T-cell (primary cell): ENCODE results near the gene MIA. TPM values are rescaled to one million over a fixed set of nuclear protein-coding genes. Genes with fewer than 3 reads are reported as not detected.
"Not testable (repeated sequence)": the region's sequence is repeated elsewhere in the genome, so short reads cannot be mapped to it uniquely, and the experiment has no call there.

ENCODE experiments used
- ATAC-seq, 4 experiments: fragments of 200-7000 bp in 3 of 4; fragments of 150-1000 bp in 1 of 4; cut with Tn5 transposase; replicated peaks in 1 of 4; 1 replicate in 3 of 4; 2 replicates in 1 of 4; pipeline ENCODE4 v1.10.0; 2021; ENCODE audit warnings: moderate library complexity in 3 of 4, mild to moderate bottlenecking in 2 of 4, moderate number of reproducible peaks in 1 of 4
- CTCF ChIA-PET, 2 donors: fragments of 300-600 bp; sonication (Branson Sonifier 250); formaldehyde crosslinking; loops; one replicate each; lab custom pipeline; 2022; ENCODE audit warnings: antibody characterized with exemption in 2 of 2; lab: Charles Lee
- POLR2A ChIA-PET, 2 donors: fragments of 300-600 bp; sonication (Branson Sonifier 250); formaldehyde crosslinking; loops; one replicate each; lab custom pipeline; 2022; ENCODE audit warnings: antibody characterized with exemption in 2 of 2; lab: Charles Lee
- DNase-seq, 35 experiments: peaks; one replicate each; pipeline versions ENCODE4 v3.0.0 to v3.0.0-alpha.2; 2013 to 2023
- H3K27ac ChIP-seq: one replicate; pipeline ENCODE4 v1.5.1; 2013; ENCODE audit warnings: low read length
- H3K27me3 ChIP-seq, 2 experiments: replicated peaks in 1 of 2; 1 replicate in 1 of 2; 2 replicates in 1 of 2; pipeline versions ENCODE4 v1.6.1 to v1.7.0; 2013; ENCODE audit warnings: low read length in 1 of 2, mixed read lengths in 1 of 2; ENCODE audit not compliant: control insufficient read depth in 2 of 2, insufficient read depth in 2 of 2; ENCODE audit errors: extremely low read depth in 1 of 2
- H3K36me3 ChIP-seq, 2 donors: 1 replicate in 1 of 2; 2 replicates in 1 of 2; pipeline versions ENCODE4 v1.6.1 to v1.7.0; 2013; ENCODE audit warnings: low read length in 1 of 2; ENCODE audit not compliant: control insufficient read depth in 2 of 2, insufficient read depth in 1 of 2; ENCODE audit errors: extremely low read depth in 1 of 2
- H3K4me1 ChIP-seq, 2 experiments: 1 replicate in 1 of 2; 2 replicates in 1 of 2; pipeline versions ENCODE4 v1.6.1 to v1.7.0; 2013; ENCODE audit warnings: low read length in 2 of 2, mixed read lengths in 1 of 2; ENCODE audit not compliant: insufficient read depth in 2 of 2, control insufficient read depth in 1 of 2; ENCODE audit errors: extremely low read depth in 1 of 2
- H3K4me3 ChIP-seq, 2 donors: 1 replicate in 1 of 2; 2 replicates in 1 of 2; pipeline versions ENCODE4 v1.5.1 to v1.7.0; 2013; ENCODE audit warnings: mild to moderate bottlenecking in 2 of 2, low read length in 1 of 2, moderate library complexity in 1 of 2; ENCODE audit not compliant: control insufficient read depth in 1 of 2; ENCODE audit errors: extremely low read depth in 1 of 2
- H3K9me3 ChIP-seq: 2 replicates; pipeline ENCODE4 v1.7.0; 2013
- H3K27ac Mint-ChIP-seq, 2 donors: one replicate each; pipeline ENCODE4 v1.8.0; 2020 to 2021; ENCODE audit warnings: mild to moderate bottlenecking in 2 of 2, mixed read lengths in 2 of 2
- H3K27me3 Mint-ChIP-seq, 2 donors: one replicate each; pipeline ENCODE4 v1.8.0; 2021 to 2022; ENCODE audit warnings: mixed read lengths in 2 of 2
- H3K36me3 Mint-ChIP-seq: one replicate; pipeline ENCODE4 v1.8.0; 2021; ENCODE audit warnings: mixed read lengths
- H3K4me1 Mint-ChIP-seq, 3 donors: one replicate each; pipeline ENCODE4 v1.8.0; 2020 to 2022; ENCODE audit warnings: mixed read lengths in 3 of 3, mild to moderate bottlenecking in 1 of 3
- H3K4me3 Mint-ChIP-seq, 3 donors: one replicate each; pipeline ENCODE4 v1.8.0; 2020 to 2022; ENCODE audit warnings: mild to moderate bottlenecking in 3 of 3, mixed read lengths in 3 of 3, moderate library complexity in 3 of 3
- H3K9me3 Mint-ChIP-seq, 3 donors: one replicate each; pipeline ENCODE4 v1.8.0; 2020 to 2022; ENCODE audit warnings: mixed read lengths in 3 of 3
- WGBS: methylation state at CpG from one replicate; pipeline ENCODE4 v1.1.5; 2013; ENCODE audit warnings: missing lambda C conversion rate; ENCODE audit not compliant: insufficient coverage; 5-methylcytosine and 5-hydroxymethylcytosine counted together
- total RNA-seq, 35 experiments: library from RNA in 6 of 35; stranded (reverse) in 6 of 35; fragments of 120-200 nt in 1 of 35; gene quantifications; one replicate each; pipeline versions ENCODE4 v1.2.1 to v1.2.4 and lab custom pipeline; 2013 to 2026

The MIA gene
- total RNA-seq (1 to 10 TPM in 4 of 5 donors, not detected in 1; 1.5 to 5.2 (median 4.1) TPM), total RNA-seq (lab: John Stamatoyannopoulos, UW) (0 to 0.55 (median 0.11) reads per million in 29 experiments)
- total RNA-seq (2013), result not detected

- ATAC-seq, result no peak
- no peak within 1 kb of the TSS for H3K27ac ChIP-seq
- H3K27ac Mint-ChIP-seq, result peak within 1 kb of the TSS; percentile 28 to 74
- H3K36me3 ChIP-seq, result peaks cover 0 to 3% of the 10 kb centered on the region in 2 donors
- H3K4me1 Mint-ChIP-seq, result peaks cover 32 to 39% (median 39%) of the 10 kb centered on the region in 3 donors
- POLR2A ChIA-PET, result no interaction called here
- no peak within 1 kb of the TSS for H3K4me3 Mint-ChIP-seq
- CTCF ChIA-PET, result interaction anchor here in 1 of 2 donors (1.1 kb wide), 1 partner anchor 32 kb away, joined by 4 read pairs; no protein-coding TSS in a partner anchor
- no peaks in the 10 kb centered on the region for H3K27me3 ChIP-seq
- no peaks in the 10 kb centered on the region for H3K9me3 ChIP-seq
- H3K36me3 Mint-ChIP-seq, result peaks cover 10% of the 10 kb centered on the region
- H3K9me3 Mint-ChIP-seq, result peaks cover 0 to 3% (median 0%) of the 10 kb centered on the region in 3 donors
- H3K27me3 Mint-ChIP-seq, result no peaks in the 10 kb centered on the region
- WGBS, result no CpG with 5 or more reads among the region's 9 CpGs
- H3K4me1 ChIP-seq, result peaks cover 9 to 35% of the 10 kb centered on the region in 2 experiments
- no peak within 1 kb of the TSS for H3K4me3 ChIP-seq
- DNase-seq, result no peak
Observed at GRCh38 chr19:40774916-40775631, at the start of gene MIA. Gene MIA (plus strand): TSS chr19:40775521. CDS start chr19:40775543, 22 bp downstream.

- peaks cover 10 to 25% (median 20%) of the 10 kb centered on the region in 3 donors for H3K4me1 Mint-ChIP-seq
- Histone ChIP-seq H3K27ac (no peak overlapping the region), H3K36me3 (peaks cover 5 to 36% of the 10 kb centered on the region in 2 donors), H3K27me3 (no peaks in the 10 kb centered on the region), H3K9me3 (no peaks in the 10 kb centered on the region), H3K4me3 (no peak overlapping the region), H3K4me1 (peaks cover 0 to 3% of the 10 kb centered on the region in 2 experiments)
- no peaks in the 10 kb centered on the region for H3K27me3 Mint-ChIP-seq
- no peaks in the 10 kb centered on the region for H3K9me3 Mint-ChIP-seq
- POLR2A ChIA-PET, result no interaction called here
- CTCF ChIA-PET, result no interaction called here
- no peak overlapping the region for H3K4me3 Mint-ChIP-seq
- DNase-seq, result no peak
- no peak overlapping the region for H3K27ac Mint-ChIP-seq
- ATAC-seq, result no peak
- peaks cover 41% of the 10 kb centered on the region for H3K36me3 Mint-ChIP-seq
- 92% methylated on average over 2 of the region's 4 CpGs for whole genome bisulfite sequencing
Observed at GRCh38 chr19:40726279-40726678, 49.0 kb upstream of the MIA start.

- H3K9me3 ChIP-seq, H3K9me3 Mint-ChIP-seq, H3K4me3 Mint-ChIP-seq, DNase-seq, H3K4me1 ChIP-seq, H3K27me3 Mint-ChIP-seq, CTCF ChIA-PET, ATAC-seq, H3K4me1 Mint-ChIP-seq, H3K27ac Mint-ChIP-seq, H3K27ac ChIP-seq, H3K4me3 ChIP-seq, POLR2A ChIA-PET, H3K27me3 ChIP-seq: not testable (repeated sequence)
- H3K36me3 Mint-ChIP-seq, result peaks cover 51% of the 10 kb centered on the region
- WGBS, result 93% methylated on average over 3 of the region's 5 CpGs
- H3K36me3 ChIP-seq, result peaks cover 3 to 58% of the 10 kb centered on the region in 2 donors
Observed at GRCh38 chr19:40730065-40730464, 45.3 kb upstream of the MIA start.

- H3K4me1 Mint-ChIP-seq, H3K27me3 Mint-ChIP-seq, H3K4me3 ChIP-seq, ATAC-seq, H3K27ac Mint-ChIP-seq, H3K9me3 Mint-ChIP-seq, H3K4me3 Mint-ChIP-seq, H3K4me1 ChIP-seq, H3K9me3 ChIP-seq, H3K27me3 ChIP-seq, DNase-seq, H3K27ac ChIP-seq, POLR2A ChIA-PET: not testable (repeated sequence)
- peaks cover 47% of the 10 kb centered on the region for H3K36me3 Mint-ChIP-seq
- CTCF ChIA-PET, result interaction anchor here in 1 of 2 donors (0.5 to 0.7 kb wide), 2 partner anchors 40 to 1654 kb away, joined by 4 to 5 read pairs; no protein-coding TSS in a partner anchor
- 100% methylated on average over 3 of the region's 16 CpGs for WGBS
- H3K36me3 ChIP-seq, result peaks cover 9 to 61% of the 10 kb centered on the region in 2 donors
Observed at GRCh38 chr19:40732304-40732703, 43.0 kb upstream of the MIA start.

GRCh38 chr19:40733149-40733548 is 42.2 kb upstream of the MIA start:
- Mint-ChIP-seq H3K27me3 (no peaks in the 10 kb centered on the region), H3K4me3 (no peak overlapping the region), H3K4me1 (no peaks in the 10 kb centered on the region), H3K9me3 (no peaks in the 10 kb centered on the region), H3K36me3 (peaks cover 45% of the 10 kb centered on the region), H3K27ac (no peak overlapping the region)
- H3K9me3 ChIP-seq, result no peaks in the 10 kb centered on the region
- ChIA-PET CTCF (no interaction called here), POLR2A (interaction anchor here in 1 of 2 donors (0.5 to 0.6 kb wide), 2 partner anchors 20 to 532 kb away, joined by 3 to 8 read pairs; no protein-coding TSS in a partner anchor)
- ATAC-seq (no peak), DNase-seq (no peak)
- 94% methylated on average over 11 of the region's 13 CpGs for WGBS
- no peaks in the 10 kb centered on the region for H3K27me3 ChIP-seq
- H3K36me3 ChIP-seq, result peaks cover 9 to 60% of the 10 kb centered on the region in 2 donors
- H3K4me3 ChIP-seq, result no peak overlapping the region
- H3K27ac ChIP-seq, result no peak overlapping the region
- H3K4me1 ChIP-seq, result no peaks in the 10 kb centered on the region

GRCh38 chr19:40735013-40735771 is 40.1 kb upstream of the MIA start:
- no peak for ATAC-seq
- no peaks in the 10 kb centered on the region for H3K9me3 ChIP-seq
- H3K27ac ChIP-seq, result no peak overlapping the region
- no peaks in the 10 kb centered on the region for H3K4me1 ChIP-seq
- Mint-ChIP-seq H3K9me3 (no peaks in the 10 kb centered on the region), H3K27me3 (no peaks in the 10 kb centered on the region), H3K4me3 (no peak overlapping the region), H3K36me3 (peaks cover 48% of the 10 kb centered on the region), H3K27ac (no peak overlapping the region), H3K4me1 (no peaks in the 10 kb centered on the region)
- no peaks in the 10 kb centered on the region for H3K27me3 ChIP-seq
- whole genome bisulfite sequencing, result 93% methylated on average over 8 of the region's 11 CpGs
- POLR2A ChIA-PET, result no interaction called here
- H3K4me3 ChIP-seq, result no peak overlapping the region
- peaks cover 18 to 59% of the 10 kb centered on the region in 2 donors for H3K36me3 ChIP-seq
- CTCF ChIA-PET, result interaction anchor here in 1 of 2 donors (0.7 kb wide), 1 partner anchor 99 kb away, joined by 5 read pairs; no protein-coding TSS in a partner anchor
- DNase-seq, result no peak
